Measurements from ENCODE around the gene CNKSR2. TPM values are rescaled to one million over a fixed set of nuclear protein-coding genes. Genes with fewer than 3 reads are reported as not detected.

CNKSR2 gene
- 3.0 and 3.1 TPM in 2 replicates for total RNA-seq (2014; rRNA removed; shearing (Covaris generic))
- 2.1 and 5.0 TPM in 2 replicates for polyA plus RNA-seq (2015; cell fraction: cytosol; rRNA removed)
- 4.6 and 8.4 TPM in 2 replicates for polyA plus RNA-seq (2015; cell fraction: nucleus; rRNA removed)

DNA sequence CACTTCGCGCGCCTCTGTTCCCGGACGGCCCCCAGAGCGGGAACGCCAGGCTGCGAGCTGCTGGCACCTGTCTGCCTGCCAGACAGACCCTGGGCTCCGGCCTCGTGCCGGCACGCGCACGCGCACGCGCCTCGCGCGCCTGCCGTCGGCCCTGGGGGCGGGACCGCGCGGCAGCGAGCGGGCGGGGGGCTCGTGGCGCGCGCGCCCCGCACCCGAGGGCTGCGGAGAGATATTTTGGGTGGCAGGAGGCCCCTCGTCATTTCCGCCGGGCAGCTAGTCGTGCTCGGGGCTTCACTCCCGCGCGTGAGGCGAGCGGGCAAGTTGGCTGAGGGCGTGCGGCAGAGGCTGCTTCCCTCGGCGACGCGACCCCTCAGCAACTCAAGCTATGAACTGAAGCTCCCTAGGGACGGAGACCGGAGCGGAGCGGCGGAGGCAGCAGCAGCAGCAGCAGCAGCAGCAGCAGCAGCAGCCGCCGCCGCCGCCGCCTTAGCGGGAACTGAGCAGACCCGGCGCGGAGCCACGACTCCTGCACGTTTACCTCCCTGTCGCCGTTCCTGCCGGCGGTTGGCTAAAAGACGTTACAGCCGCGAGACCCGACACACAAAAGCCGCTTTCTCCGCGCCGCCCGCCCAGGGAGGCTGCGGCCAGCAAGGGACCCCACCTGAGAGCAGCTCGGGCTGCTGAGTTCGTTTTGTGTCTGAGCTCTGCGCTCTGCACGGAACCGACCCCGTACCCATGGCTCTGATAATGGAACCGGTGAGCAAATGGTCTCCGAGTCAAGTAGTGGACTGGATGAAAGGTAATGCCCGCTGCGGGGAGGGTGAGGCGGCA lies at the start of gene CNKSR2:
CNKSR2 (plus strand) TSS at position 256 of the 831 bp plus-strand sequence; CDS start at position 736, 480 bp downstream.
- peak; percentile 55 for DNase-seq (ENCODE audit: low read depth, low spot score)
- in situ Hi-C loops (cut with HindIII; ENCODE audit: low pct_unique_long_range_greater_than_20kb, low sequenced_read_pairs): no loop called here

DNA sequence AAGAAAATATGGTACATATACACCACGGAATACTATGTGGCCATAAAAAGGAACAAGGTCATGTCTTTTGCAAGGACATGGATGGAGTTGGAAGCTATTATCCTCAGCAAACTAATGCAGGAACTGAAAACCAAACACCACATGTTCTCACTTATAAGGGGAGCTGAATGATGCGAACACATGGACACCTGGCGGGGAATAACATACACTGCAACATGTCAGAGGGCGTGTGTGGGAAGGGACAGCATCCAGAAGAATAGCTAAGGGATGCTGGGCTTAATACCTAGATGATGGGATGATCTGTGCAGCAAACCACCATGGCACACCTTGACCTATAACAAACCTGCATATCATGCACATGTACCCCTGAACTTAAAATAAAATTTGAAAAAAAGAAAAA lies 19.5 kb upstream of the CNKSR2 start:
- peak; percentile 45 for DNase-seq (ENCODE audit: low read depth, low spot score)
- in situ Hi-C loops (cut with HindIII; ENCODE audit: low pct_unique_long_range_greater_than_20kb, low sequenced_read_pairs): no loop called here

DNA sequence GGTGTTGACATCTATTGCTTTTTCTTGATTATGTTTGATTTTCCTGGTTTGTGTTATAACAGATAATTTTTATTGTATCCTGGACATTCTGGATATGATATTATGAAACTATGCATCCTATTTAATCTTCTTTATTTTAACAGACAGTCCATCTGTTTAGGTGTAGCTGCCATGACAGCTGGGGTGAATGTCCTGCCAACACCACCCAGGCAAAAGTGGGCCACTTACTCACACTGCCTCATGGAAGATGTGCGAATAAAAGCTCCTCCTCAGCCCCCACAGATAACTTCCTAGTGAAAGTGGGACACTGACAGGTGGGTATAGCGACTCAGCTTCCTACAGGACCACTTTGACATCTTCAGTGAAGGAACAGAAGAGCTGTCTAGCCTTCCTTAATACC lies 18.4 kb upstream of the CNKSR2 start:
- in situ Hi-C loops (cut with HindIII; ENCODE audit: low pct_unique_long_range_greater_than_20kb, low sequenced_read_pairs): no loop called here
- no peak for DNase-seq (ENCODE audit: low read depth, low spot score)

DNA sequence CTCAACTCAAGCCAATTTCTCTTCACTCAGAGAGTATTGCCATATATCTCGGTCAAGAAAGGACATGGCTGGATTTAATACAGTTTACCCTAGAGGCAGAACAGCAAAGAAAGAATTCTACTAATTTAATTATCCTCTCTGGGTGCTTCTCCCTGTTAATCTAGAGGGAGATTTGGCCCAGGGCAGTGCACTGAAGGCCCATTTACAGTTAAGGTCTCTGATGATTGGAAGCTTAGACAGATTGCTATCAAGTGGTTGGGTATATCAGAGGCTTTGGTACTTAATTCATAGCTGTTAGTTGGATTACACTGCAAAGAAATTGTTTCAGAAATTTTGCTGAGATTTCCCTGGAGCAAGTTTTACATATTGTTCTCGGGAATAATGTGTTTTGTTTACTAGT lies 4.6 kb upstream of the CNKSR2 start:
- in situ Hi-C loops (cut with HindIII; ENCODE audit: low pct_unique_long_range_greater_than_20kb, low sequenced_read_pairs): no loop called here

DNA sequence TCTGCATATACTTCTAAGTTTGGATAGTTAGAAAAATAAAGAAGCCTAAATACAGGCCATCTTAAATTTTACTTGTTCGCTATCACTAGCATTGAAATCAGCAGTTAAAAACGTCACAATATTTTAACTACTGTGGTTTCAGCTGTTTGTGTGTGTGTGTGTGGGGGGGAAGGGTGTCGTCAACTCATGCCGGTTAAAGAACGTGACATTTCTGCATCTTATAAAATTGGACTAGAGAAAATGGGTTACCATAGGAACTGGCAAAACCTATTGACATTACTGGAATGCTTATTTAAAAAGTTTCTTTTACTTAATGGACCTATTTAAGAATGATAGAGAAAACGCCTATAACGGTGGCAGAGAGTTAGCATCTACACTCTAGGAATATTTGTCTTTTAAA lies 1.2 kb upstream of the CNKSR2 start:
- in situ Hi-C loops (cut with HindIII; ENCODE audit: low pct_unique_long_range_greater_than_20kb, low sequenced_read_pairs): no loop called here
- DNase-seq (ENCODE audit: low read depth, low spot score): no peak

More for the DNA sequence above, 4.6 kb upstream of the CNKSR2 start:
- no peak for DNase-seq (ENCODE audit: low read depth, low spot score)

DNA sequence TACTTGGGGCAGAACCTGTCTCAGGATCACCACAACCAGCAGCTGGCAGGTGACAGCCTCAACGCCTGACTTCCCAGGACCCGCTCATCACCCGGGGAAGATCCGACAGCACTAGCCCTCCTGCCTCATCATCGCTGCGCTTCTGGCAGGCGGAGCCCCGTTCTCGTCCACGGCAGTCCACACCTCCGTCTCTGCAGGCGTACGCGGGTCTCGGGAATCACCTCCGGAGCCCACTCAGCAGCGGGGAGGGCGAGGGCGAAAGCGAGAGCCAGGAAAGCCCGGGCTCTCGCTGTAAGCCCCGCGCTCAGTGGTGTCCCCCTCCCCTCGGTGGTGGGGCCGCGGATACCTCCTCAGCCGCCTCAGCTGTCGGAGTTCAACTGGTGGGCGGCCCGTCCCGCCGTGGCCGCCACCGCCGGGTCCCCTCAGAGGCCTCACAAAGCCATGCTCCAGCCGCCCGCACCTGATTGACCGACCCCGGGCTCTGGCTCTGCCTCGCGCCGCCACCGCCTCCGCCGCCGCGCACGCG lies 518 bp upstream of the CNKSR2 start:
- in situ Hi-C loops (cut with HindIII; ENCODE audit: low pct_unique_long_range_greater_than_20kb, low sequenced_read_pairs): no loop called here

DNA sequence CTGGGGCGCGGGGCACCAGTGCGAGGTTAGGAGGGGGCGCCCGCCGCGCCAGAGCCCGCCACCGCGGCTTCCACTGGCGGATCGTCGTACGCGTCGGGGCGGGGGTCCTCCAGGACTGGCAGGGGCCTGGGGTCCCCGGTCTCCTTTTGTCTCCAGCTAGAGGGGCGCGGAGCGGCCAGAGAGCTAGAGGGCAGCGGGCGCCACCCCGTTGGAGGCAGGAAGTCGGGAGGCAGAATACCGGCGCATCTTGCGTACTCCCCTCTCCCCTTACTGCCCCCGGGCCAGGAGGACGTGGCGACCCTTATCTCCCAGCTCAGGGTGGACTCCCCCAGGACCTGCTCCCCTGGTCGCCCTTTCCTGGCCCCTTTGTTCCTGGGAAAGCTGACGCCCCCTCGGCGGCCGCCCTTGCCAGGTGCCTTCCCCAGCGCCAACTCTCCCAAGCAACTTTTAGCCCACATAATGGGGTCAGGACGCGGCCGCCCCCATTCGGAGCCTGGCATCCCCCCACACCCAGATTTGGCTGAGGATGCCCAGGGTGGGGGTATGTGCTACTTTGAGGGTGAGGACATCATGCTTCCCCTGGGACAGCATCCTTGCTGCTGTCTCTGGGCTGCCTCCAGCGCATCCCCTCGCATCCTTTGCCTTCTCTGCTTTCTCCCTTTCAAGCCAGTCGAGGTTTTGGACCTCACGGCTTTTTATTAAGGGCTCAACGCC lies 933 bp downstream of the CNKSR2 start:
- DNase-seq (ENCODE audit: low read depth, low spot score): no peak
- in situ Hi-C loops (cut with HindIII; ENCODE audit: low pct_unique_long_range_greater_than_20kb, low sequenced_read_pairs): no loop called here

More for the DNA sequence above, 518 bp upstream of the CNKSR2 start:
- DNase-seq (ENCODE audit: low read depth, low spot score): peak; percentile 3

DNA sequence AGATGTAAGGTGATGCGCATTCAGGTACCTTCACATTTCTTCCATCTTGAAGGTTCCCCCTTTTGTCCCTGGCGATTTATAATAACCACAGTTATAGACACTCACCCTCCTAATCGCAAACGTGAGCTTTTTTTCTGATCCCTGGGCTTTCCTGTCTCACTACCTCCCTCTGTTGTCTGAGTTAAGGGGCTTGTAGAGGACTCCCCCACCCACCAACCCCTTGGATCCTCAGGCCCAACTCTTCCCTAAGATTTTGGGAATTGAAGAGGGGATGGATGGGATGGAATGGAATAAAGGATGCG lies 1.4 kb downstream of the CNKSR2 start:
- in situ Hi-C loops (cut with HindIII; ENCODE audit: low pct_unique_long_range_greater_than_20kb, low sequenced_read_pairs): no loop called here
- peak; percentile 4 for DNase-seq (ENCODE audit: low read depth, low spot score)

DNA sequence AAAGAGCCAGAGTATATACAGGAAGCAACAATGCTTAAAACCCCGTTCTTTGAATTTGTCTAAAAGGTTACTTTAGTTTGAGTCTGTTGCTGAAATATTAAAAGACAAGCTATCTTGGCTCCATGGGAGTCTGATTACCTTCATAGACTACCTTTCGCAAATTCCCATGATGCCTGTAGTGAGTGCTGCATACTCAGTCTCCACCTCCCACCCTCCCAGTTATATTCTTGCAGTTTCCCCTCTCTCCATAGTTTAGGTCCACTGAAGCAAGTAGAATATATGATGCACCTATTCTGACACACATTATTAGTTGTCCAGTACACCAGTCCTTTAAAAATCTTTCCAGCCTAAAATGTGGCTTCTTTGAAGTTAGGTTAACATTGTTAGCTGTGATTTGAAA lies 2.4 kb downstream of the CNKSR2 start:
- in situ Hi-C loops (cut with HindIII; ENCODE audit: low pct_unique_long_range_greater_than_20kb, low sequenced_read_pairs): no loop called here
- no peak for DNase-seq (ENCODE audit: low read depth, low spot score)

DNA sequence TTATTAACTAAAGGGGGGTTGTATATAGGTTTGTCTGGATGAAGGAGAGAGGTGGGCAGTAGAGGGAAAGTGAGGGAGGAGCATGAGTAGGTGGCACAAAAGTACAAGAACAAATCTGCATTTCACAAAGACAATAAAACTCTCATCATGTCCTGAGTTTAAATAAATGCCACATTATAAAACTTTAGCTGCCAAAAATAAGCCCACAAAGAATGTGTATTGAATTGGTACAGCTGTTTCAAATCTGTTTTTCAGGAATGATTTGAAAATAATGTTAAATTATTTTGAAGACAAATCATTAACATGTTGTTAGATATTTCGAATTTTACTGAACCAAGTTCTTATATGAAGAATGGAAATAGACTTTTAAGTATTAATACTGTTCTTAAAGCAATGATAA lies 5.8 kb downstream of the CNKSR2 start:
- DNase-seq (ENCODE audit: low read depth, low spot score): no peak
- in situ Hi-C loops (cut with HindIII; ENCODE audit: low pct_unique_long_range_greater_than_20kb, low sequenced_read_pairs): no loop called here

DNA sequence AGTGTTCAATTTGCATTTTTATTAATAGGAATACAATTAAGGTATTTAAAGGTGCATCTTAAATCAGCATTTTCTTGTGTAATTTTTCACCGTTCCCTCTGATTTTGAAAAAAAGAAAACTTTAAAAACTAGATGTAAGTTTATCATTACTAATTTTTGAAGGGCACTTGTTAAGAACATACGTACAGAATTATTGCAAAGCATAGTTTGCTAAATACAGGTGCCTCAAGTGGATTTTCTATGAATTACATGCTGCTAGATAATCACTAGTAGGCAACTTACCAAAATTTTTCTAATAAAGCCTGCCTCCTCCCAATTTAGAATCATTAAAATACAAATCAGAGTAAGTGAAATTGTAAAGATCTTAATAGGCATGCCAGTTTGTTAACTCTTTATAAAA lies 8.5 kb downstream of the CNKSR2 start:
- DNase-seq (ENCODE audit: low read depth, low spot score): peak; percentile 18
- in situ Hi-C loops (cut with HindIII; ENCODE audit: low pct_unique_long_range_greater_than_20kb, low sequenced_read_pairs): no loop called here

DNA sequence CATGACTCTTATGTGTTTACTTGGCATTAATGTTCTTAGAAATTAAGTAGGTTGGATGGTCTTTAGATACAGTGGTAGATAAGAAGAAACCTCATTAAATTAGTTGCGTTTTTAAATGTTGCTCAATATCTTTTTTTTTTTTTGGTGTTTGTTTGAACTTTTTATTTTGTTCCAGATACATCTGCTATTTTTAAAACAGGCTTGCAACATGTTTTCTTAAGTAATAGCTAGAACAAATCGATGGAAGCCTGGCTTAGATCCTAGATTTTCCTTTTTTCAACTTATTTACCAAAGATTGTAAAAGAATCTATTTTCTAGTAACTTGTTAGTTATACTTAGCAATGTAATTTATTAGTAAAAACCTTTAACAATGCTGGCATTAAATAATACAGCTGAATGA lies 9.3 kb downstream of the CNKSR2 start:
- no peak for DNase-seq (ENCODE audit: low read depth, low spot score)
- in situ Hi-C loops (cut with HindIII; ENCODE audit: low pct_unique_long_range_greater_than_20kb, low sequenced_read_pairs): no loop called here

DNA sequence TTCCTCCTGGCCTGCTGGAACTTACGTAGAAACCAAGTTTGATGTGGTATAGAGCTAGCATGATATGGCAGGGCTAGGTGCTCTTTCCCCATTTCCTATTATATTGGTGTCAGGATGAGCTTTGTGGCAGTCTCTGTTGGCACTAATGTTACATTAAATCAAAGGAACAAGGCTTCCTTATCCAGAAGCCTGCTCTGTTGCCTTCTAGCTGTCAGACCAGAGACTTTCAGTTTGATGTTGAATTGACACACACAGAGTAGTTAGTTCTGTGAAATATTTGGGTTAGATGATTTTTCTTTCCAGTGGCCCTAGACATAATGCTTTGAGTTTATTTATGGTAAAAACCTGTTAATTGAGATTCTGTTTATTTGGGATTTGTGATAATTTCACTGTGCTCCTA lies 10.0 kb downstream of the CNKSR2 start:
- in situ Hi-C loops (cut with HindIII; ENCODE audit: low pct_unique_long_range_greater_than_20kb, low sequenced_read_pairs): no loop called here

DNA sequence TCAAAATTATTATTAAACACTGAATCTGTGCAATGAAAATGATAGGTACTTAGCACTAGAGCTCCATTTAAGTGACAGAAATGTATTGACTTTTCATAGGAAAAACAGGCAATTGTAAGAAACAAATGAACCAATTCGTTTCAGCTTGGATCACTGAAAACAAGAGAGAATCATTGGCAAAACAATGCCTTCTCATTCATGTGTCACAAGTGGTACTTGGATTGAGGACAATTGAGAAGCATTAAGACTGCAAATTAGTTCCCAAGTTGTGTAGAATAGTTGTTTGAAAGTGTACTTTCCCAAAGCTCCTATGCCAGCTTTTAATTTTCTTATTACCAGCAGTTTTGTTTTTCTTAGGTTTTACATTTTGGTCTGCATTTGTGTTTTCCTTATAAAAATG lies 20.6 kb downstream of the CNKSR2 start:
- in situ Hi-C loops (cut with HindIII; ENCODE audit: low pct_unique_long_range_greater_than_20kb, low sequenced_read_pairs): no loop called here
- no peak for DNase-seq (ENCODE audit: low read depth, low spot score)

More for the DNA sequence above, 10.0 kb downstream of the CNKSR2 start:
- DNase-seq (ENCODE audit: low read depth, low spot score): no peak

DNA sequence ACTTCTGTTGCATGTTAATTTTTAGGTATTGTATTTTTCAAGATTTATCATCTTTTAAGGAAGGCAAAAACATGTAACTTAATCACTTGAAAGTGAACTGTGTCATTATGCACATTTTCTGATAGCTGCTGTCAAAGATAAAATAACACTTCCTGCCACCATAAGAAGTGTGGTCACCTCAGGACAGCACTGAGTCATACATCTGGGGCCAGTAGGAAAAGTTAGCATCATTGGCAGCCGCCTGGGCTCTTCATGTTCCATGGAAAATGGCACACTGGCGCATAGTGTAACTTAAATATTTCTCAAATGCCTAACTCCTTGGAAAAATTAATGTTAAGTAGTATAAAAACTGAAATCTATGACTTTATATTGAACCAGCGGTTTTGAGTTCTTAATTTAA lies 24.2 kb downstream of the CNKSR2 start:
- in situ Hi-C loops (cut with HindIII; ENCODE audit: low pct_unique_long_range_greater_than_20kb, low sequenced_read_pairs): no loop called here
- no peak for DNase-seq (ENCODE audit: low read depth, low spot score)

DNA sequence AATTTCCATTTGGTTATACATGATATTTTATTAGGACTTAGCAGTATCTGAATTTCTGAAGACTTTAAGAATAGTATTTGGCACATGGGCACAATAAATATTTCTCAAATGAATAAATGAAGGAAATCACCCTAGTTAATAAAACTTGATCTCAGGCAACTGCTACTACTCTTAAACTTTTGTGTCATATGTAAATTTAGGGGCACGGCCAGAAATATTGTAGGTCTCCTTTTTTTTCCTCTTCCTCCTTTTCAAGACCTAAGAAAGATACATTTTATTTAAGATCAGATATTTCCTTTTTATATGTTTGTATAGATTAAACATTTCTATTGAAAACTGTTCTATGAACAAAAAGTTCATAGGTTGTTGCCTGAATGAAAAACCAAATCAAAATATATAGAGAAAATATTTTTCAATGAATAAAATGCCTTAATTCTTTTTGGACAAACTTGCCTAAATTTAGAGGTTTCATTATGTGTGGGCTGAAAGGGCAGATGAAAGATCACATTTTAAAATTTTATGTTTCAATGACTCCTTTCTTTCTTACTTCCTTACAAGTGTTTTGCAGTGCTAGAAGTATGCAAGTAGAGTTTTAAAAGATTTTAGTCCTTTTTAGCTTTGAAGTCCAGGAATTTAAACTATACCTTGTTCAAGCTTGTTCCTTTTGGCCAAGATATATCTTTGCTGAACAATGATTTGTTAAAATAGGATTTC lies 26.3 kb downstream of the CNKSR2 start:
- in situ Hi-C loops (cut with HindIII; ENCODE audit: low pct_unique_long_range_greater_than_20kb, low sequenced_read_pairs): no loop called here
- no peak for DNase-seq (ENCODE audit: low read depth, low spot score)

DNA sequence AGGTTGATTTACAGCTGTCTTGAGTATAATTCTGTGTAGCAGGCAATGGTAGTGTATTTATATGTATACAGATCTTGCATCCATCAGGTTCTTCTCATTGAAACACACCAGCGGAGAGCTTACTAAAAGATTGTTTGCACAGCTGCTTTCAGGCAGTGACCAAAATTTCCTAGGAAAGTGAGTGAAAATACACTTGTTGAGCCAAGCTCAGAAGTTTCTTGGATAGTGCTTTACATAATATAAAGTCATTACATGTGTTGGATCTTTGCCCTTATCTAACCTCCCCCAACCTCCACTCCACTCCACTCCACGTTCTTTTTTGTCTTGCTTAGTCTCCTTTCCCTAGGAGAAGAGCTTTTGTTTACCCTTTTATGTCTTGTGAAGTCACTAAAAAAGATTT lies 34.1 kb downstream of the CNKSR2 start:
- DNase-seq (ENCODE audit: low read depth, low spot score): no peak
- in situ Hi-C loops (cut with HindIII; ENCODE audit: low pct_unique_long_range_greater_than_20kb, low sequenced_read_pairs): no loop called here

DNA sequence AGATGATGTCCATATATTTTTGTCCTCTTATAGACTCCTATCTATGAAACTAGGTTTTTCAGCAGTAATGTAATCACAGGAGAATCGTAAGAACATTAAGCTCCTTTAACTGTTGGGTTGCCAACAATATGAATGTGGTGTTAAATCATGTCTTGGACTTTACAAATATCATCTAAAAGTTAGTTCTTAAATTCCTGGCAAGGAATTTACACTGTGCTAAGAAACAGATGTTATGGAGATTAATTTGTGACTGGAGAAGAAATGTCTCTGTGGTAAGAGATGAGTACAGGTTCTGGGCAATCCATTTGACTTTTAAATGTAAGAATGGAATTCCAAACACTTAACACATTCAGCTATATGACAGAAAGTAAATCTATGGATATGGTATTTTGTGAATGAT lies 34.6 kb downstream of the CNKSR2 start:
- no peak for DNase-seq (ENCODE audit: low read depth, low spot score)
- in situ Hi-C loops (cut with HindIII; ENCODE audit: low pct_unique_long_range_greater_than_20kb, low sequenced_read_pairs): no loop called here

All from SK-MEL-5 (cell line).